ENCODE results near the gene CXorf58. TPM values are rescaled to one million over a fixed set of nuclear protein-coding genes. Genes with fewer than 3 reads are reported as not detected.

CXorf58 gene
- total and polyA plus RNA-seq, 2 donors (not counting 1 experiment from before 2014, with no cell fraction given) = not detected

GRCh38 chrX:23904096-23904495 lies 3.7 kb upstream of the CXorf58 start:
- no peaks in the 10 kb centered on the region for H4K20me1 ChIP-seq (ENCODE audit: control insufficient read depth, extremely low read depth, insufficient read depth, low read length)
- no peak overlapping the region for H2AFZ ChIP-seq (ENCODE audit: low read length)
- no peak overlapping the region for H3K9ac ChIP-seq (ENCODE audit: insufficient read depth, low read length)
- no peaks in the 10 kb centered on the region for H3K79me2 ChIP-seq (ENCODE audit: control insufficient read depth, insufficient read depth, low read length)
- H3K4me2 ChIP-seq (ENCODE audit: extremely low read depth, insufficient read depth, low read length) = no peak overlapping the region
- H3K9me3 ChIP-seq (ENCODE audit: control insufficient read depth, insufficient read depth, low read depth, low read length) = no peaks in the 10 kb centered on the region
- H3K27ac ChIP-seq (ENCODE audit: insufficient read depth, low read length) = no peak overlapping the region
- peaks cover 5% of the 10 kb centered on the region for H3K4me1 ChIP-seq (ENCODE audit: control insufficient read depth, extremely low read depth, insufficient read depth, low read length)
- H3K27me3 ChIP-seq (ENCODE audit: control insufficient read depth, insufficient read depth, low read length) = no peaks in the 10 kb centered on the region
- H3K36me3 ChIP-seq (ENCODE audit: control insufficient read depth, insufficient read depth, low read length) = no peaks in the 10 kb centered on the region
- TF ChIP-seq EZH2 (IDR thresholded peaks at IDR 0.05; ENCODE audit: low read length, missing control alignments) (no peak), CTCF (conservative IDR thresholded peaks at IDR 0.05 in 1 of 2, IDR thresholded peaks at IDR 0.05 in 1 of 2; ENCODE audit: low read depth in 1 of 2, low read length in 2 of 2) (no peak)
- peak in 1 of 2 donors; percentile 47 for DNase-seq (ENCODE audit: low read depth in 2 of 2)
- no peak overlapping the region for H3K4me3 ChIP-seq (replicated peaks in 1 of 4; ENCODE audit: control extremely low read depth in 1 of 4, insufficient read depth in 1 of 4, low read depth in 3 of 4, low read length in 4 of 4)

DNA sequence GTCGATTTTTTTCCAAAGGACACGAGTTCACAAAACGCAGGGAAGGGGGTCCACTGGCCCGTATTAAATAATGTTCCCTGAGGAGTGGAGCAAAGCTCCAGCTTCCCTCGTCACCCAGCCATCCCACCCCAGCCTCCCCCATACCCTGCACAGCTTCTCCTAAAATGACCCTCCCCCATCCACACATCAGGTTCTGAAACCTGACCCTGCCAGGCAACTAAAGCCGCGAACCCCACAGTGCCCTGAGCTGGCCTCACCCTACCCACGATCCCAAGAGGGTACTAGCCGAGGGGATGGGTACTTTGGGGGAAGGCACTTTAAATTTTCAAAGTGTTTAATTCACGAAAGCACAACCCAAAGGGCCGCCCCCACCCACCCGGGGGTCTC lies 702 bp upstream of the CXorf58 start:
- Histone ChIP-seq H3K27ac (ENCODE audit: insufficient read depth, low read length) (peak overlapping the region; percentile 65), H3K9me3 (ENCODE audit: control insufficient read depth, insufficient read depth, low read depth, low read length) (no peaks in the 10 kb centered on the region)
- no peak for TF ChIP-seq EZH2 (IDR thresholded peaks at IDR 0.05; ENCODE audit: low read length, missing control alignments)
- no peak for TF ChIP-seq CTCF (conservative IDR thresholded peaks at IDR 0.05 in 1 of 2, IDR thresholded peaks at IDR 0.05 in 1 of 2; ENCODE audit: low read depth in 1 of 2, low read length in 2 of 2)

DNA sequence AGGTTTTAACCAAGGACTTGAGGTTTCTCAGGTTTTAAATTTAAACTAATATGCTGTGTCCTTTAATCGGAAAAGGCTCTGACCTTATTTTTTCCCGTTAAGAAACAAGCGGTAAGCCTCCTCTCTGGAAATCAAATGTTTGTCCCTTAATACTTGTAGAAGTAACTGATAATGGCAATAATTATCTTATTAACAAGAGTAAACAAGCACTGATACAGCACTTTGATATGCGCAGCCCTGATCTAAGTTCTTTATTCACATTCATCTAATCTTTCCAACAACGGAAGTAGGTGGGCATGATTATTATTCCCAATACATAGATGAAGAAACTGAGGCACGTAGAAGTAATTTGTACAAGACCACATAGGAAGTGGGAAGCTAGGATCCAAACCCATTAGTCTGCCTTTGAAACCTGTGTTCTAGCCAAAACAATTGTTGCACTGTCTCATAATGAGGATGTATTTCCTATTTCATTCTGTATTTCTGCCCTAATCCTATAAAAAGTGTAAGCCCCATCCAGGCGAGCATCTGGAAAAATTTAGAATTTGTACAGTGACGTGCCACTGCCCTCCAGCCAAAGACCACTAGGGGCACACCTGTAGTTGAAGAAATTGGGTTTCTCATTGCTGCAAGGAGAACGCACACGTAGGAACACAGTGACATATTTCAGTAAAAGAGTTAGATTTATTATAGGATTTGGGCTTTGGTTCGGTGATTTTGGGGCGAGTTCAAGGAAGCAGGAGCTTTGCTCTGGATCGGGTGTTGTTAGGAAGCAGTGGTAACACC lies 606 bp downstream of the CXorf58 start:
- H3K79me2 ChIP-seq (ENCODE audit: control insufficient read depth, insufficient read depth, low read length) = no peaks in the 10 kb centered on the region
- no peaks in the 10 kb centered on the region for H3K9me3 ChIP-seq (ENCODE audit: control insufficient read depth, insufficient read depth, low read depth, low read length)
- peak overlapping the region; percentile 71 for H3K4me2 ChIP-seq (ENCODE audit: extremely low read depth, insufficient read depth, low read length)
- H2AFZ ChIP-seq (ENCODE audit: low read length) = peak overlapping the region; percentile 38
- no peaks in the 10 kb centered on the region for H3K4me1 ChIP-seq (ENCODE audit: control insufficient read depth, extremely low read depth, insufficient read depth, low read length)
- peak overlapping the region; percentile 37 for H3K9ac ChIP-seq (ENCODE audit: insufficient read depth, low read length)
- DNase-seq (ENCODE audit: low read depth in 2 of 2) = no peak
- H3K4me3 ChIP-seq (replicated peaks in 1 of 4; ENCODE audit: control extremely low read depth in 1 of 4, insufficient read depth in 1 of 4, low read depth in 3 of 4, low read length in 4 of 4) = peak overlapping the region in 3 of 4 experiments; percentile 26 to 49 (median 47)
- peak; percentile 19 to 39 for TF ChIP-seq CTCF (conservative IDR thresholded peaks at IDR 0.05 in 1 of 2, IDR thresholded peaks at IDR 0.05 in 1 of 2; ENCODE audit: low read depth in 1 of 2, low read length in 2 of 2)
- no peak for TF ChIP-seq EZH2 (IDR thresholded peaks at IDR 0.05; ENCODE audit: low read length, missing control alignments)
- no peaks in the 10 kb centered on the region for H3K27me3 ChIP-seq (ENCODE audit: control insufficient read depth, insufficient read depth, low read length)
- H4K20me1 ChIP-seq (ENCODE audit: control insufficient read depth, extremely low read depth, insufficient read depth, low read length) = no peaks in the 10 kb centered on the region
- peak overlapping the region; percentile 59 for H3K27ac ChIP-seq (ENCODE audit: insufficient read depth, low read length)
- H3K36me3 ChIP-seq (ENCODE audit: control insufficient read depth, insufficient read depth, low read length) = no peaks in the 10 kb centered on the region

More for the DNA sequence above, 702 bp upstream of the CXorf58 start:
- H4K20me1 ChIP-seq (ENCODE audit: control insufficient read depth, extremely low read depth, insufficient read depth, low read length) = no peaks in the 10 kb centered on the region
- no peak for DNase-seq (ENCODE audit: low read depth in 2 of 2)
- peak overlapping the region; percentile 50 to 73 (median 60) for H3K4me3 ChIP-seq (replicated peaks in 1 of 4; ENCODE audit: control extremely low read depth in 1 of 4, insufficient read depth in 1 of 4, low read depth in 3 of 4, low read length in 4 of 4)
- no peaks in the 10 kb centered on the region for H3K27me3 ChIP-seq (ENCODE audit: control insufficient read depth, insufficient read depth, low read length)
- peak overlapping the region; percentile 68 for H2AFZ ChIP-seq (ENCODE audit: low read length)
- no peaks in the 10 kb centered on the region for H3K36me3 ChIP-seq (ENCODE audit: control insufficient read depth, insufficient read depth, low read length)
- no peaks in the 10 kb centered on the region for H3K4me1 ChIP-seq (ENCODE audit: control insufficient read depth, extremely low read depth, insufficient read depth, low read length)
- peak overlapping the region; percentile 64 for H3K4me2 ChIP-seq (ENCODE audit: extremely low read depth, insufficient read depth, low read length)
- H3K9ac ChIP-seq (ENCODE audit: insufficient read depth, low read length) = peak overlapping the region; percentile 66
- H3K79me2 ChIP-seq (ENCODE audit: control insufficient read depth, insufficient read depth, low read length) = no peaks in the 10 kb centered on the region

Data from fibroblast of lung (primary cell).